Activated T-cell treated with anti-CD3 and anti-CD28 coated beads for 24 hours (primary cell): Measurements from ENCODE around the gene SERHL2.
"Not testable (repeated sequence)": the region's sequence is repeated elsewhere in the genome, so short reads cannot be mapped to it uniquely, and the experiment has no call there.

Source experiments
- DNase-seq: peaks from one replicate; pipeline ENCODE4 v3.0.0-alpha.2; 2020; ENCODE audit warnings: low read depth

Gene SERHL2, protein sequence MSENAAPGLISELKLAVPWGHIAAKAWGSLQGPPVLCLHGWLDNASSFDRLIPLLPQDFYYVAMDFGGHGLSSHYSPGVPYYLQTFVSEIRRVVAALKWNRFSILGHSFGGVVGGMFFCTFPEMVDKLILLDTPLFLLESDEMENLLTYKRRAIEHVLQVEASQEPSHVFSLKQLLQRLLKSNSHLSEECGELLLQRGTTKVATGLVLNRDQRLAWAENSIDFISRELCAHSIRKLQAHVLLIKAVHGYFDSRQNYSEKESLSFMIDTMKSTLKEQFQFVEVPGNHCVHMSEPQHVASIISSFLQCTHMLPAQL

DNA sequence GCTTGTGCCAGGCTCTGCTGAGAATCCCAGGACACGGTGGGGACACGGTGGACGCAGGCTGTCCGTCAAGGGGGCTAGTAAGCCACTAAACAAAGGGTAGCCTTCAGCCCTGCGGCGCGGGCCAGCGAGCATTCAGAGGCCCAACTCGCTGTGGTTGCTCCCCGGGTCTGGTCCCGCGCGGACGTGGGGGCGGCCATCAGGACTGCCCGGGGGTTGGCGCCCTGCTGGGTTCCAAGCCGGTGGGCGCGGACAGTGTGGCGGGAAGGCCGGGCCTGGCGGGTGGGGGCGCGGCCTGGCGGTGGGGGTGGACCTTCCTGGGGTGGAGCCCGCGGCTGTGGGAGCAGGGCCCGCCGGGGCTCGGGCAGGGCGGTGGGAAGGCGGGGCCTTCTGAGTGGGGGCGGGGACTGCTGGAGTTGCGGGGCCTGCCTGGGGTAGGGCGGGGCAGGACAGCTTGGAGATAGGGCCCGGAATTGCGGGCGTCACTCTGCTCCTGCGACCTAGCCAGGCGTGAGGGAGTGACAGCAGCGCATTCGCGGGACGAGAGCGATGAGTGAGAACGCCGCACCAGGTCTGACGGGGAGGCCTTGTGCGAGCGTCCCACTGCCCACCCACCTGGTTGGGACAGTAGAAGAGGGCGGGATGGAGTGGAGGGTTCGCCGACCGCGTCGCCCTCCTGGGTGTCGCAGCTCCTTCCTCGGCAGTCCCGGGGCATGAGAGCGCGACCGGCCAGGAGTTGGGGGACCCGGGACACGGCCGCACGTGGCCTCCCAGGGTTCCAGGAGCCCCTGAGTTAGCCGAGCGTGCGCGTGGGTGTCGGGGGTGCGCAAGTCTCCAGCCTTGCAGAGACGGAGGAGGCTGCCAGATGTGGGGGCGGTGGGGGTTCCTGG, at the start of gene SERHL2:
Gene SERHL2, plus strand, starts transcription at position 482 of the 887 bp plus-strand sequence. Its CDS starts 65 bp downstream, at position 547.
- DNase-seq: peak; percentile 78

DNA sequence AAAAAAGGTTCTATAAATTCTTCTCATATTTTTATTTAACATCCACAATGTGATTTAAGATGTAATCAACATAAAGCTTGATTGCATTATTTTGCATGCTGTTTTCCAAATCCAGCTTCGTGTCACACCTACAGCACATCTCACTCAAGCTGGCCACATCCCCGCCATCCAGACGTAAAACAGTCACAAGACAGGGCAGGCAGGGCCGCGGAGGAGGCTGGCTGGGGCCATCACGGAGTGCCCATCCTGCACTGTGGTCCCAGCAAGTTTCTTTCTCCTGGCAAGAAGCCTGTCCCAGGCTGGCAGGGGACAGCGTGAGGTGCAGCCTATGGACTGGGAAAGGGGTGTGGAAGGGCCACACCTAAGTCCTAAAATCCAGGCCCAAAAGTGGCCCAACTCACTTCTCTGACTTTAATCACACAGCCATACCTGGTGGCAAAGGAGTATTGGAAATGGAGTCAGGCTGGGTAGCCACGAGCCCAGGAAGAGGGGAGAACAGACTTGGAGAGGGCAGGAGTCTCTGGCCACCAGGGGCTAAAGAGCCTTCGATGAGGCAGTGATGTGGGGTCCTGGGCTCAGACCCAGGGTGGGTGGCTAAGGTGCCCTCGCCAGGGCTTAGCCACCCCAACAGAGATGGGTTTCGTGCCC, 45.3 kb upstream of the SERHL2 start:
- DNase-seq: not testable (repeated sequence)

DNA sequence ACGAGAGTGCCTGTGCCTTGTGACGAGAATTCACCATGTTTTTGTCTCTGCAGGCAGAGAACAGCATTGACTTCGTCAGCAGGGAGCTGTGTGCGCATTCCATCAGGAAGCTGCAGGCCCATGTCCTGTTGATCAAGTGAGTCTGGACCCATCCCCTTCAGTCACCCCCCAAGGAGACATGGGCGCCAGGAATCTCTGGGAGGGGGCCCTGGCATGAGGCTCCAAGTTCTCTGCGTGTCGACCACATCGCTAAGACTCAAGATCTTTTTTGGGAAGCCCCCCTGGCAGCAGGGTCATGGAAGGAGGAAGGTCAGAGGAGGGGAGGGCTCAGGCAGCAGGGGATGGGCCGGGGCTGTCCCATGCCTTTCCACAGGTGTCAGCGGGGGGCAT, 44.8 kb upstream of the SERHL2 start:
- DNase-seq: not testable (repeated sequence)

DNA sequence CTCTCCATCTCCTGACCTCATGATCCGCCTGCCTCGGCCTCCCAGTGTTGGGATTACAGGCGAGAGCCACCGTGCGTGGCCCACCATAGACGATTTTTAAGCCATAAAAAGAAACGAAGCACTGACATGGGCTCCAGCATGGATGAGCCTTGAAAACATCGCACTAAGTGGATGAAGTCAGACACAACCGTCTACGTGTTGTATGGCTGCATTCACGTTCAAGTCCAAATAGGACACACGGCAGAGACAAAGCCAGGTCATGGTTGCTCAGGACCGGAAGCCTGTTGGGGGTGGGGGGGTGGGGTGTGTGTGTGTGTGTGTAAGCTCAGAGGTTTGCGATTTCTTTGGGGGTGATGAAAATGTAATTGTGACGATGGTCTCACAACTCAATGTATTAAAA, 44.2 kb upstream of the SERHL2 start:
- DNase-seq: no peak

DNA sequence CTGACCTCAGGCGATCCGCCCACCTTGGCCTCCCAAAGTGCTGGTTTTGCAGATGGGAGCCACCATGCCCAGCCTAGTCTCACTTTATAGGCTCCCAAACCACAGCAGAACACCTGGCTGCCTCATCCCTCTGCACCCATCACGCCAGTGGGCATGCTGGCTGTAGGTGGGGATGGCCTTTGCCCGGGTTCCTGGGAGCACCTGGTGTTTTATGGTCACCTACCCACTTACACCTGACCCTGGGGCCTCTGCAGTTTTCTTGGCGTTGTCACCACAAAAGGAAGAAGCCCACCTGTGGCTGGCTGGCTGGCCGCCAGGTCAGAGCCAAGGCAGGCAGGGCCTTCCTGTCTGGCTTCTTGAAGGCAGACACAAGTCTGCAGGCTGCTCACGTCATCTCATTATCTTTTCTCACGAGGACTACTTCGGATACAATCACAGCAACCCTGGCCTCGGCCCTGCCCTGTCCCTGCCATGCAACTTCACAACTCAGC, 42.3 kb upstream of the SERHL2 start:
- DNase-seq: no peak

DNA sequence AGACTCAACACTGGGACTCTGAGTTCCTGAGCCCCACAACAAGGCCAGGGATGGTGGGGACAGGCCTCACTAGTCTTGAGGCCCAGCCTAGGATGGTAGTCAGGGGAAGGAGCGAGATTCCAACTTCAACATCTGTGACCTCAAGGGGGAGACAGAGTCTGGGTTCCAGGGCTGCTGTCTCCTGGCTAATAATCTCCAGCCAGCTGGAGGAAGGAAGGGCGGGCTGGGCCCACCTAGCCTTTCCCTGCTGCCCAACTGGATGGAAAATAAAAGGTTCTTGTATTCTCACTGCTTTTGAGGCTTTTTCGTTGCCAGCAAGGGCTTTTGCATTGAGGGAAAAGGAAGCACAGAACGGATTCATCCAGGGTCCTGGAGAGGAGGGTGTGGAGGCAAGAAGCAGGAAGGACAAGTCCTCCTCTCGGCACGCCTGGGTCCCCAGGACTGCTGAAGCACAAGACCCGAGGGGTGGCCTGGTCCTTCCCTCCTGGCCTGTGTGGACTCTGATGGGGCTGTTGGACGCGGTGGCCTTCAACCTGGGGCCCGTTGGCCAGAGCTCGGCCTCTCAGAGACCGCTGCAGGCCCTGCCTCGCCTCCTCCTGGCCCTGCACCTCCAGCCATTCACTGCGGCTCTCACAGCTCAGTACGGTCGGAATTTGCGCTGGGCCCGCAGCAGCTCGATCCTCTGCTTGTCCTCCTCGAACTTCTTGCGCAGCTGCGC, 41.3 kb upstream of the SERHL2 start:
- DNase-seq: not testable (repeated sequence)

DNA sequence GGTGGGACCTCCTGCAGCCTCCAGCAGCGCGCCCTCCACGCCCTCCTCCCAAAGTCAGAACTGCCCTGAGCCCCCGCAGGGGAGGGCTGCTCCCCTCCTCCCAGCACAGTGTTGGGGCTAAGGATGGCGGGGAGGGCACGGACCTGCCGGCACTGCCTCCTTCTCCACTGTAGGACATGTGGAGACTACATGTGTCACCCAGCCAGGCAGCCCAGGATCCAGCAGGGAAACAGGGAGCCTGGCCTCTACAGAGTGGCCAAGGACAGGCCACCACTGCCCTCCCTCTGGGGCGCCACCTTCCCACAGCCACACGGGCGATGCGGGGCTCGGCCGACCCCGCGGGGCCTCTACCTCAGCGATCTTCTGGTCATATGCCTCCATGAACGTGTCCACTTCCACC, 39.4 kb upstream of the SERHL2 start:
- not testable (repeated sequence) for DNase-seq

DNA sequence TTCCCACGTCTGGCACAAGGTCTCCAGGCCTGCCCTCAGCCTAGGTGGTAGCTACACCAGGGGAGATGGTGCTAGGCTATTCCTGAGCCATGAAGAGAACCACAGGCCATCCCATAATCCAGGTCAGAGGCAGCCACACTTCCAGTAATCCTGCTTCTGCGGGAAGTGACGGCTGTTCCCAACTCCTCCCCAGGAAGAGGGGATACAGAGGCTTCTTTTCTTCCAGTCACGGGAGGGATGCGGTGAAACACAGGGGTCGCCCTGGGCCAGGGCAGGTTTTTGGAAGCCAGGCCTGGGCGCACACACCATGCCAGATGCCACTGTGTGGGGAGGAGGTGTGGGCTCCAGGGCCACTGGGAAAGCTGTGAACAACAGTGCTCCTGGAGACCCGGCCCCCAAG, 38.5 kb upstream of the SERHL2 start:
- not testable (repeated sequence) for DNase-seq

DNA sequence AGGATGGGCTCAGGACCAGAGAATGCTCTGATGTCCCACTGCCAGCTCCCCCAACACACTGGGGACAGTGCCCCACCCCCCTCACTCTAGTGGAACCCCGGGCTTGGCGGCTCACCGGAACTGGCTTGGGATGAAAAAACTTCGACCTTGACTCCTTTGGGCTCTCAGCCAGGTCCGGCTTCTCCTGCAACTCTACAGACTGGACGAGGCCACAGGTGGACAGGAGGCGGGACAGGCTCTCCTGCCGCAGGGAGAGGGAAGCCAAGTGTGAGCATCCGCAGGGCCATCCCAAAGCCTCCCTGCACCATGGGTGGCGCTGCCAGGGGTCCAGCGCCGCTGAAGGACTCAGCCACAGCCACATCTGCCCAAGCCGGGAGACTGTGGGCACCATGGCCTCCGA, 37.9 kb upstream of the SERHL2 start:
- DNase-seq: no peak

DNA sequence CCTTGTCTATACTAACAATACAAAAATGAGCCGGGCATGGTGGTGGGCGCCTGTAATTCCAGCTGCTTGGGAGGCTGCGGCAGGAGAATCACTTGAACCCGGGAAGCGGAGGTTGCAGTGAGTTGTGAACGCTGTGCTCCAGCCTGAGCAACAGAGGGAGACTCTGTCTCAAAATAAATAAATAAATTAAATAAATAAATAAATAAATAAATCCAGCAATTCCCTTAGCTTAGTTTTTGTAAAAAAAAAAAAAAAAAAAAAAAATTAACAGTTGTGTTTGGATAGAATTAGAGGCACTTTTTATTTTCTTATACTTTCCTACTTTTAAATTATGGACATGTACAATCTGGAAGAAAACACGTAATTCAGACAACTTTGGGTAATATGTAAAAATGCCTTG, 36.7 kb upstream of the SERHL2 start:
- DNase-seq: not testable (repeated sequence)

DNA sequence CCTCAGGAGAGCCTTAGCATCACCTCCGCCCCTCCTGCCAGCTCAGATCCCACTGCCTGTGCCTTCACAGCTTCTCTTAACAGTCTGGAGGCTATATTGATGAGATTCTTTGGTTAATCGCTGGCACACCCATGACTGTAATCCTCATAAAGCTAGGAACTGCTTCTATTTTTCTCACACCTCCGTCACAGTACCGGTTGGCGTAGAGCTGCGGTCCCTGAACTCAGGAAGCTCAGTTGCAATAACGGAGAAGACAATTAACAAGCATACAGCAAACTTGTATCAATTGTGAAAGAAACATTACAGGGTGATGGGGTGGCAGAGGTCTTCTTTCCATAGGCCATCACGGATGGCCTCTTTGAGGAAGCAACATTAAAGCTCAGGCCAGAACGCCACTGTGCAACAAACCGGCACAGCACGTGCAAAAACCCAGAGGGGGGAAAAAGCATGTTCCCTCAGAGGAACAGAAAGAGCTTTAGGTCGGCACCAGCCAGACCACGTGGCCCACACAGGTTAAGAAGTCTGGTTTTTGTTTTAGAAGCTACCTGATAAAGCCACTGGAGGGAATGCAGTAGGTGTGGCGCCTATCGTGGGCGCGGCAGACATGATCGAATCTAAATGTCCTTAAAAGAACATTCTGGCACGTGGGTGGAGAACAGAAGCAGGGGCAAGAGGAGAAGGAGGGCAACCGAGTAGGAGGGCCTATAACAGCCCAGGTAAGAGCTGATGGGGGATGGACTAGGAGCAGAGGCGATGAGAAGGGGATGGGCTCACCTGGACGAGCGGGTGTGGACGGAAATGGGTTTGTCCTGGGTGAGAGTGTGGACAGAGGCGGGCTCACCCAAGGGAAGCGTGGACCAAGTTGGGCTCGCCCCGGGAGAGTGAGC, 34.9 kb upstream of the SERHL2 start:
- not testable (repeated sequence) for DNase-seq

DNA sequence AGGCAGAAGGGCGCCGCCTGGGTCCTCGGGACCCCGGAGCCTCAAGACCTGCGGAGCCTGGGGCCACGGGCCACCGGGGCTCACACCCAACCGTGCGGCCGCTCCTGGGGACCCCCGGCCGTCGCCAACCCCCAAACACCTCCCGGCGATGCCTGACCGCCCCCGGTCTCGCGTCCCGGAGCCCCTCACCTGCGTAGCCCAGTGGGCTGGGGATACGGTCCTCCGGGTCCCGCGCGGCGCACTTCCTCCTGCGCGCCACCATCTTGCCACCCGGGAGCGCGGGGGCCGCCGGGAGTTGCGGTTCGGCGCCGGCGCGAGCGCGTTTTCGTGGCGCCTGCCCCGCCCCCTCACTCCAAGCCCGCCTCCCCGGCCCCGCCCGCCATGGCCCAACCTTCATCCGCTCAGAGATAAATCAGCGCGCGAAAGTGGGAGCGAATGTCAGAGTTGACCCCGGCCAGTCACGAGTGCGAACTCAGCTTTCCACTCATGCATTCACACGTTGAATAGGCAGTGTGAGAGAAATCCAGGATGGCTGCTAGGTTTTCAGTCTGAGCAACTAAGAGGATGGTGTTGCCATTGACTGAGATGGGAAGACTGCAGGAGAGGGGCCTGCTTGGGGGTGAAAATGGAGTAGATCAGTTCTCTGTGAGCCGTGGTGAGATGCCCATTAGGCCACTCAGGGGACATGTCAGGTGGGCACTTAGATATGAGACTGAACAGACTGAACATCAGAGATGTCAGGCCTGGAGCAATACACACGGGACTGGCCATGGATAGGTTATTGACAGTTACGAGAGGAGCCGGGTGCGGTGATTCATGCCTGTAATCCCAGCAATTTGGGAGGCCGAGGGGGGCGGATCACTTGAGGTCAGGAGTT, 34.0 kb upstream of the SERHL2 start, which contains the start of gene RRP7A:
Gene RRP7A, minus strand, starts transcription at position 272 of the 877 bp plus-strand sequence. Its CDS starts 10 bp downstream, at position 262.
- peak; percentile 78 for DNase-seq

DNA sequence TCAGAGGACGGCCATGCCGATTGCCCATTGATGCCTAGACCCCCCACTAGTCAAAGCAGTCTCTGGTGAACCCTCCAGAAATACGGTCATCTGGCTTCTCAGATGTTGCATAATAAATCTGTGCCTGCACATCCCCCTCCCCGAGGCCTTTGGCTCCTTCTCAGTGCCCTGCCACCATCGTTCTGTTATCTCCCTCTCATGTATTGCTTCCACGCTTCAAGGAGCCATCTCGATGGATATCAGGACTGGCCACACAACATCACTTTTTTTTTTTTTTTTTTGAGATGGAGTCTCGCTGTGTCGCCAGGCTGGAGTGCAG, 32.6 kb upstream of the SERHL2 start:
- DNase-seq: no peak

DNA sequence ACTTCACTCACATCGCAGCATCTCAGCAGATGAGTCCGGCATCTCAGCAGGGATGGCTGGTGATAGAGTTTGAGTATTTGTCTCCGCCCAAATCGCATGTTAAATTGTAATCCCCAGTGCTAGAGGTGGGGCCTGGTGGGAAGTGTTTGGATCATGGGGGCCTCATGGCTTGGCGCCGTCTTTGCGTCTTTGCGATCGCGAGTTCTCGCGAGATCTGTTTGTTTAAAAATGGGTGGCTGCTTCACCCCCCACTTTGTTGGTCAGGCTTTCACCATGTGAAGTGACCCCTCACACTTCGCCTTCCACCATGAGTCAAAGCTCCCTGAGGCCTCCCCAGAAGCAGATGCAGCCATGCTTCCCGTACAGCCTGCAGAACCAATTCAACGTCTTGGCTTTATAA, 31.2 kb upstream of the SERHL2 start:
- no peak for DNase-seq

DNA sequence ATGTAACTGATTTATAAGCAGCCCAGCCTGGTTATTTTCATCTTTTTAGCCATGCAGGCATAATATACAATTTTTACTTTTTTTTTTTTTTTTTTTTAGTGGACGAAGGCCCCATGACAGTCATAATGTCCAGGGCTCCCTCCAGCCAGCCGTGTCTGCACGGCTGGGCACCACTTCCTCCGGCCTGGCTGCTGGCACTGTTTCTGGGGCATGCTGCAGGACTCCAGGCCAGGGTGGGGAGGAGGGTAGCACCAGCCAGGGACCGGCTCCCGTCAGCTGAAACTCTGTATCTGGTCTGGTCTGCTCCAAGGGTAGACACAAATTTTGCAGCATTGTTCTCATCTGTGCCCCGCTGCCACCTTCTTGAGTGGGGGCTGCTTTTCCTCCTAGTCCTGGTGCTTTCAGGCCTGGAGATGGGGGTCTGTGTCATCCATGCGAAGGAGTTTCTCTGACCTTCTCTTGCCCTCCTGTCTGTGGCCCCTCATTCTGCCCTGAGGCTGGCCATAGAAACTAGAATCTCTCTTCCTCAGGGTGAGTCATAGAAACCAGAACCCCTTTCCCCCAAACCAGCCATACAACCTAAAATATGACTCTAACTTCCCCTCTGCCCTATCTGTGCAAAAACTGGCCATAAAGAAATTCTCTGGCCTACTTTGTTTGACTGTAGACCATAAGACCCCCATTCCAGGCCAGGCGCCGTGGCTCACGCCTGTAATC, 25.0 kb upstream of the SERHL2 start:
- no peak for DNase-seq

DNA sequence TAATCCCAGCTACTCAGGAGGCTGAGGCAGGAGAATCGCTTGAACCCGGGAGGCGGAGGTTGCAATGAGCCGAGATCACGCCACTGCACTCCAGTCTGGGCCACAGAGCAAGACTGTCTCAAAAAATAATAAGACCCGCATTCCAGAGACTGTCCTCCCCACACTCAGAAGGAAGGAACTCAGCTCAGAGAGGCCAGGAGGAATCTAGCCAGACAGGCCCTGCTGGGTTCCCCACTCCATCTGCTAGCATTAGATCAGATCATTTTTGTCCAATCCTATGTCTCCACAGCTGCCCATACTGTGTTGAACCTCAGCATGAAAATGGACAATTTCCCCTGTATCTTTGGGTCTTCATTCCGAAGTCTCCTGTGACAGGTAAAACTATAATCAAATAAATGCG, 24.3 kb upstream of the SERHL2 start:
- not testable (repeated sequence) for DNase-seq

DNA sequence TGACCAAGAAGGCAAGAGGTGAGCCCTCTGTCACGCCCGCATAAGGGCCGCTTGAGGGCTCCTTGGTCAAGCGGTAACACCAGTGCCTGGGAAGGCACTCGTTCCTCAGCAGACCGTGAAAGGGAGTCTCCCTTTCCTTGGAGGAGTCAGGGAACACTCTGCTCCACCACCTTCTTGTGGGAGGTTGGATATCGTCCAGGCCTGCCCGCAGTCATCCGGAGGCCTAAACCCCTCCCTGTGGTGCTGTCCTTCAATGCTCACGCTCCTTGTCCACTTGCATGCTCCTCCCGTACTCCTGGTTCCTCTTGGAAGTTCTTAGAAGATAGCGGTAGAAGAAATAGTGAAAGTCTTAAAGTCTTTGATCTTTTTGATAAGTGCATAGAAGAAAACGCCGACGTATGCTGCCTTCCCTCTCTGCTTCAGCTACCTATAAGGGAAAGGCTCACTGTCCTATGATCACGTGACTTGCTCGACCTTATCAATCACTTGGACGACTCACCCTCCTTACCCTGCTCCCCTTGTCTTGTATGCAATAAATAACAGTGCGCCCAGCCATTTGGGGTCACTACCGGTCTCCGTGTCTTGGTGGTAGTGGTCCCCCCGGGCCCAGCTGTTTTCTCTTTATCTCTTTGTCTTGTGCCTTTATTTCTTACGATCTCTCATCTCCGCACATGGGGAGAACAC, 22.2 kb upstream of the SERHL2 start:
- DNase-seq: not testable (repeated sequence)

DNA sequence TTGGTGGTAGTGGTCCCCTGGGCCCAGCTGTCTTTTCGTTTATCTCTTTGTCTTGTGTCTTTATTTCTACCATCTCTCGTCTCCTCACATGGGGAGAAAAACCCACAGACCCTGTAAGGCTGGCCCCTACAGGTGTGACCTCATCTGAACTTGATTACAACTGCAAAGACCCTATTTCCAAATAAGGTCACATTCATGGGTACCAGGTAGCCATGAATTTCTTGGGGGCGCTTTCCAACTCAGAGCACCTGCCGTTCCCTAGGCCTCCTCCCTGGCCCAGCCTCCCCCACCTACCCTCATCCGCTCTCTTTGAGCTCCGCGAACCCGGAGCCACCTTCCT, 20.1 kb upstream of the SERHL2 start:
- DNase-seq: no peak
